Transverse colon (tissue), 4 donors: ENCODE results near the gene KCNJ5. TPM values are rescaled to one million over a fixed set of nuclear protein-coding genes. Genes with fewer than 3 reads are reported as not detected.

Experiments used
- DNase-seq: peaks from one replicate; pipeline ENCODE4 v3.0.0-alpha.2; 2019
- H3K27ac ChIP-seq, 4 donors: fragments of 200-600 bp; sonication (generic); 2 replicates each; pipeline ENCODE4 v1.5.1; 2016 to 2018; ENCODE audit warnings: inconsistent platforms in 4 of 4
- H3K27me3 ChIP-seq: fragments of 200-600 bp; sonication (generic); 2 replicates; pipeline ENCODE4 v1.5.1; 2017; ENCODE audit warnings: inconsistent platforms
- H3K36me3 ChIP-seq, 4 donors: fragments of 200-600 bp; sonication (generic); 2 replicates each; pipeline ENCODE4 v1.5.1; 2017 to 2019; ENCODE audit warnings: inconsistent platforms in 4 of 4
- H3K4me1 ChIP-seq, 4 donors: fragments of 200-600 bp; sonication (generic); 2 replicates each; pipeline ENCODE4 v1.5.1; 2017 to 2020; ENCODE audit warnings: inconsistent platforms in 4 of 4
- H3K4me3 ChIP-seq, 4 donors: fragments of 200-600 bp; sonication (generic); 1 replicate in 1 of 4; 2 replicates in 3 of 4; pipeline versions ENCODE4 v1.5.1 to v1.6.1; 2017 to 2019; ENCODE audit warnings: inconsistent platforms in 4 of 4
- H3K9me3 ChIP-seq, 2 donors: fragments of 200-600 bp; sonication (generic); 2 replicates each; pipeline ENCODE4 v1.5.1; 2017 to 2019; ENCODE audit warnings: inconsistent platforms in 2 of 2
- CTCF ChIP-seq, 5 experiments: fragments of 200-600 bp in 3 of 5; fragments of 450-650 bp in 2 of 5; sonication (generic) in 3 of 5; IDR thresholded peaks; 1 replicate in 2 of 5; 2 replicates in 3 of 5; pipeline ENCODE4 v1.5.1; 2016 to 2017; ENCODE audit warnings: antibody characterized with exemption in 5 of 5, inconsistent platforms in 3 of 5, mild to moderate bottlenecking in 2 of 5, moderate library complexity in 1 of 5
- EP300 ChIP-seq: sonication (generic); formaldehyde crosslinking; IDR thresholded peaks from one replicate; pipeline ENCODE4 v1.6.1; 2017; ENCODE audit warnings: antibody characterized with exemption, low read depth
- POLR2A ChIP-seq: fragments of 450-650 bp; IDR thresholded peaks from one replicate; pipeline ENCODE4 v1.6.1; 2016; ENCODE audit warnings: antibody characterized with exemption, mild to moderate bottlenecking, moderate library complexity
- POLR2AphosphoS5 ChIP-seq, 3 donors: sonication (generic); formaldehyde crosslinking; IDR thresholded peaks; one replicate each; pipeline ENCODE4 v1.6.1; 2016; ENCODE audit warnings: antibody characterized with exemption in 3 of 3
- WGBS, 2 donors: methylation state at CpG; one replicate each; pipeline ENCODE4 v1.1.5; 2018; ENCODE audit warnings: low coverage in 1 of 2; 5-methylcytosine and 5-hydroxymethylcytosine counted together
- in situ Hi-C, 4 donors: fragments of 200-750 bp; cut with MboI; loops; one replicate each; pipeline versions ENCODE4 v1.15.0 to v1.15.1; 2017; ENCODE audit warnings: low sequenced_read_pairs in 3 of 4, low pct_ligation_motif_present in 1 of 4, low pct_unique_long_range_greater_than_20kb in 1 of 4
- intact Hi-C: fragments of 100-400 bp; cut with DNase I; formaldehyde crosslinking; loops from one replicate; pipeline ENCODE4 v1.15.1; 2023; ENCODE audit warnings: low total_unique reads
- total RNA-seq, 4 donors: library from RNA; depleted of rRNA; stranded (reverse); fragments of >200 nt; gene quantifications; one replicate each; pipeline ENCODE4 v1.1.0, GENCODE V29; 2016

The KCNJ5 gene
- total RNA-seq, 4 donors from 2014 or later: 0.14 to 17.1 (median 7.4) TPM

GRCh38 chr11:128878455-128878854 is 12.7 kb upstream of the KCNJ5 start:
- Histone ChIP-seq H3K27me3 (peaks cover 10% of the 10 kb centered on the region), H3K4me1 (no peaks in the 10 kb centered on the region), H3K27ac (no peak overlapping the region), H3K9me3 (no peaks in the 10 kb centered on the region), H3K36me3 (no peaks in the 10 kb centered on the region), H3K4me3 (no peak overlapping the region)
- DNase-seq: no peak
- WGBS, 2 donors: 68% methylated on average over 2 of the region's 2 CpGs; no CpG with 5 or more reads in 1 of the 2 donors
- intact Hi-C loops (no loop called here), in situ Hi-C loops (loop anchor here in 2 of 4 donors (25.0 kb wide), 1 partner anchor 459 kb away; no protein-coding TSS in a partner anchor)
- TF ChIP-seq POLR2AphosphoS5 (IDR thresholded peaks at IDR 0.05) (no peak), POLR2A (no peak), EP300 (no peak)

- Histone ChIP-seq H3K9me3 (no peaks in the 10 kb centered on the region), H3K27ac (no peak overlapping the region), H3K27me3 (peaks cover 10% of the 10 kb centered on the region), H3K4me1 (no peaks in the 10 kb centered on the region), H3K4me3 (no peak overlapping the region), H3K36me3 (no peaks in the 10 kb centered on the region)
- intact Hi-C loops: no loop called here
- in situ Hi-C loops: loop anchor here in 3 of 4 donors (10.0 to 25.0 kb wide), 2 partner anchors 75 to 457 kb away; no protein-coding TSS in a partner anchor
- 90 to 91% methylated on average over 6 to 12 of the region's 12 CpGs for WGBS, 2 donors
- TF ChIP-seq POLR2AphosphoS5 (IDR thresholded peaks at IDR 0.05) (no peak), POLR2A (no peak), EP300 (no peak), CTCF (IDR thresholded peaks at IDR 0.05) (no peak)
- DNase-seq: no peak
These were observed 11.3 kb upstream of the KCNJ5 start for GRCh38 chr11:128879817-128880216.

GRCh38 chr11:128881221-128881620 is 9.9 kb upstream of the KCNJ5 start:
- no peak overlapping the region for H3K4me3 ChIP-seq
- H3K9me3 ChIP-seq: no peaks in the 10 kb centered on the region
- intact Hi-C loops: no loop called here
- H3K4me1 ChIP-seq: no peaks in the 10 kb centered on the region
- H3K27ac ChIP-seq: no peak overlapping the region
- TF ChIP-seq CTCF (IDR thresholded peaks at IDR 0.05): no peak
- TF ChIP-seq POLR2A: no peak
- TF ChIP-seq POLR2AphosphoS5 (IDR thresholded peaks at IDR 0.05): no peak
- TF ChIP-seq EP300: no peak
- WGBS, 2 donors: 72 to 93% methylated on average over 3 to 8 of the region's 8 CpGs
- peaks cover 10% of the 10 kb centered on the region for H3K27me3 ChIP-seq
- DNase-seq: no peak
- in situ Hi-C loops: loop anchor here in 3 of 4 donors (10.0 to 25.0 kb wide), 2 partner anchors 74 to 456 kb away; no protein-coding TSS in a partner anchor
- H3K36me3 ChIP-seq: no peaks in the 10 kb centered on the region

GRCh38 chr11:128882451-128882850 is 8.7 kb upstream of the KCNJ5 start:
- in situ Hi-C loops: loop anchor here in 3 of 4 donors (10.0 to 25.0 kb wide), 2 partner anchors 72 to 455 kb away; no protein-coding TSS in a partner anchor

More at GRCh38 chr11:128882451-128882850, 8.7 kb upstream of the KCNJ5 start:
- WGBS, 2 donors: 74 to 88% methylated on average over 2 to 5 of the region's 5 CpGs
- intact Hi-C loops: no loop called here
- Histone ChIP-seq H3K27me3 (peaks cover 10% of the 10 kb centered on the region), H3K27ac (no peak overlapping the region), H3K4me3 (no peak overlapping the region), H3K36me3 (no peaks in the 10 kb centered on the region), H3K9me3 (no peaks in the 10 kb centered on the region), H3K4me1 (no peaks in the 10 kb centered on the region)
- DNase-seq: no peak
- TF ChIP-seq POLR2A (no peak), EP300 (no peak), POLR2AphosphoS5 (IDR thresholded peaks at IDR 0.05) (no peak), CTCF (IDR thresholded peaks at IDR 0.05) (no peak)
